Measurements from ENCODE around the gene MBNL1. TPM values are rescaled to one million over a fixed set of nuclear protein-coding genes. Genes with fewer than 3 reads are reported as not detected.

The MBNL1 gene
- polyA plus RNA-seq (2013, experiment 1 of 2): 32.9 TPM
- polyA plus RNA-seq (2013, experiment 2 of 2): 28.3 TPM

- 0% methylated on average over 46 to 50 of the region's 50 CpGs for WGBS, 2 experiments (ENCODE audit: insufficient coverage in 2 of 2)
- Histone ChIP-seq H3K27ac (ENCODE audit: low read depth, low read length, severe bottlenecking) (peak within 1 kb of the TSS; percentile 96), H3K4me3 (ENCODE audit: extremely low read depth, insufficient read depth, low read length, poor library complexity, severe bottlenecking) (peak within 1 kb of the TSS; percentile 78), H3K36me3 (ENCODE audit: control insufficient read depth, insufficient read depth, low read length) (no peaks in the 10 kb centered on the region), H3K9me3 (ENCODE audit: control insufficient read depth, low read length) (no peaks in the 10 kb centered on the region), H3K4me1 (ENCODE audit: control insufficient read depth, insufficient read depth, low read length, poor library complexity, severe bottlenecking) (peaks cover 27% of the 10 kb centered on the region)
Measured at GRCh38 chr3:152268555-152269055, at the start of gene MBNL1. TSS of gene MBNL1 (plus strand) at chr3:152268929. CDS start at chr3:152300194, 31,265 bp downstream.

- 98 to 100% methylated on average over 3 of the region's 3 CpGs for WGBS, 2 experiments (ENCODE audit: insufficient coverage in 2 of 2)
- no peaks in the 10 kb centered on the region for H3K9me3 ChIP-seq (ENCODE audit: control insufficient read depth, low read length)
- no peak overlapping the region for H3K4me3 ChIP-seq (ENCODE audit: extremely low read depth, insufficient read depth, low read length, poor library complexity, severe bottlenecking)
- no peaks in the 10 kb centered on the region for H3K4me1 ChIP-seq (ENCODE audit: control insufficient read depth, insufficient read depth, low read length, poor library complexity, severe bottlenecking)
- no peak overlapping the region for H3K27ac ChIP-seq (ENCODE audit: low read depth, low read length, severe bottlenecking)
- no peaks in the 10 kb centered on the region for H3K36me3 ChIP-seq (ENCODE audit: control insufficient read depth, insufficient read depth, low read length)
Measured at GRCh38 chr3:152219216-152219615, 49.5 kb upstream of the MBNL1 start.

GRCh38 chr3:152219769-152220255, 48.9 kb upstream of the MBNL1 start:
- Histone ChIP-seq H3K9me3 (ENCODE audit: control insufficient read depth, low read length) (no peaks in the 10 kb centered on the region), H3K4me3 (ENCODE audit: extremely low read depth, insufficient read depth, low read length, poor library complexity, severe bottlenecking) (no peak overlapping the region), H3K27ac (ENCODE audit: low read depth, low read length, severe bottlenecking) (no peak overlapping the region), H3K36me3 (ENCODE audit: control insufficient read depth, insufficient read depth, low read length) (no peaks in the 10 kb centered on the region), H3K4me1 (ENCODE audit: control insufficient read depth, insufficient read depth, low read length, poor library complexity, severe bottlenecking) (no peaks in the 10 kb centered on the region)
- 100% methylated on average over 1 of the region's 2 CpGs; no CpG with 5 or more reads in 1 of the 2 experiments for WGBS, 2 experiments (ENCODE audit: insufficient coverage in 2 of 2)

GRCh38 chr3:152222327-152222726, 46.4 kb upstream of the MBNL1 start:
- no peak overlapping the region for H3K27ac ChIP-seq (ENCODE audit: low read depth, low read length, severe bottlenecking)
- 60 to 100% methylated on average over 1 of the region's 2 CpGs for WGBS, 2 experiments (ENCODE audit: insufficient coverage in 2 of 2)
- H3K9me3 ChIP-seq (ENCODE audit: control insufficient read depth, low read length): no peaks in the 10 kb centered on the region
- no peaks in the 10 kb centered on the region for H3K36me3 ChIP-seq (ENCODE audit: control insufficient read depth, insufficient read depth, low read length)
- no peak overlapping the region for H3K4me3 ChIP-seq (ENCODE audit: extremely low read depth, insufficient read depth, low read length, poor library complexity, severe bottlenecking)
- H3K4me1 ChIP-seq (ENCODE audit: control insufficient read depth, insufficient read depth, low read length, poor library complexity, severe bottlenecking): no peaks in the 10 kb centered on the region

- H3K36me3 ChIP-seq (ENCODE audit: control insufficient read depth, insufficient read depth, low read length): no peaks in the 10 kb centered on the region
- no peak overlapping the region for H3K4me3 ChIP-seq (ENCODE audit: extremely low read depth, insufficient read depth, low read length, poor library complexity, severe bottlenecking)
- 67 to 100% methylated on average over 1 of the region's 2 CpGs for WGBS, 2 experiments (ENCODE audit: insufficient coverage in 2 of 2)
- no peaks in the 10 kb centered on the region for H3K9me3 ChIP-seq (ENCODE audit: control insufficient read depth, low read length)
- H3K27ac ChIP-seq (ENCODE audit: low read depth, low read length, severe bottlenecking): no peak overlapping the region
- H3K4me1 ChIP-seq (ENCODE audit: control insufficient read depth, insufficient read depth, low read length, poor library complexity, severe bottlenecking): no peaks in the 10 kb centered on the region
Measured at GRCh38 chr3:152225201-152225600, 43.5 kb upstream of the MBNL1 start.

- Histone ChIP-seq H3K9me3 (ENCODE audit: control insufficient read depth, low read length) (no peaks in the 10 kb centered on the region), H3K36me3 (ENCODE audit: control insufficient read depth, insufficient read depth, low read length) (no peaks in the 10 kb centered on the region), H3K27ac (ENCODE audit: low read depth, low read length, severe bottlenecking) (no peak overlapping the region), H3K4me1 (ENCODE audit: control insufficient read depth, insufficient read depth, low read length, poor library complexity, severe bottlenecking) (no peaks in the 10 kb centered on the region), H3K4me3 (ENCODE audit: extremely low read depth, insufficient read depth, low read length, poor library complexity, severe bottlenecking) (no peak overlapping the region)
- 100% methylated on average over 2 of the region's 2 CpGs; no CpG with 5 or more reads in 1 of the 2 experiments for WGBS, 2 experiments (ENCODE audit: insufficient coverage in 2 of 2)
Measured at GRCh38 chr3:152226176-152226575, 42.6 kb upstream of the MBNL1 start.

- no peaks in the 10 kb centered on the region for H3K36me3 ChIP-seq (ENCODE audit: control insufficient read depth, insufficient read depth, low read length)
- no peak overlapping the region for H3K27ac ChIP-seq (ENCODE audit: low read depth, low read length, severe bottlenecking)
- H3K9me3 ChIP-seq (ENCODE audit: control insufficient read depth, low read length): no peaks in the 10 kb centered on the region
- WGBS, 2 experiments (ENCODE audit: insufficient coverage in 2 of 2): no CpG with 5 or more reads among the region's 2 CpGs
- no peaks in the 10 kb centered on the region for H3K4me1 ChIP-seq (ENCODE audit: control insufficient read depth, insufficient read depth, low read length, poor library complexity, severe bottlenecking)
- H3K4me3 ChIP-seq (ENCODE audit: extremely low read depth, insufficient read depth, low read length, poor library complexity, severe bottlenecking): no peak overlapping the region
Measured at GRCh38 chr3:152227027-152227426, 41.7 kb upstream of the MBNL1 start.

GRCh38 chr3:152229692-152230091, 39.0 kb upstream of the MBNL1 start:
- WGBS, 2 experiments (ENCODE audit: insufficient coverage in 2 of 2): 80% methylated on average over 1 of the region's 1 CpG; no CpG with 5 or more reads in 1 of the 2 experiments
- H3K4me3 ChIP-seq (ENCODE audit: extremely low read depth, insufficient read depth, low read length, poor library complexity, severe bottlenecking): no peak overlapping the region
- no peaks in the 10 kb centered on the region for H3K36me3 ChIP-seq (ENCODE audit: control insufficient read depth, insufficient read depth, low read length)
- H3K27ac ChIP-seq (ENCODE audit: low read depth, low read length, severe bottlenecking): no peak overlapping the region
- H3K4me1 ChIP-seq (ENCODE audit: control insufficient read depth, insufficient read depth, low read length, poor library complexity, severe bottlenecking): no peaks in the 10 kb centered on the region
- no peaks in the 10 kb centered on the region for H3K9me3 ChIP-seq (ENCODE audit: control insufficient read depth, low read length)

- no CpG with 5 or more reads among the region's 1 CpG for WGBS, 2 experiments (ENCODE audit: insufficient coverage in 2 of 2)
- H3K4me1 ChIP-seq (ENCODE audit: control insufficient read depth, insufficient read depth, low read length, poor library complexity, severe bottlenecking): no peaks in the 10 kb centered on the region
- no peak overlapping the region for H3K4me3 ChIP-seq (ENCODE audit: extremely low read depth, insufficient read depth, low read length, poor library complexity, severe bottlenecking)
- H3K27ac ChIP-seq (ENCODE audit: low read depth, low read length, severe bottlenecking): no peak overlapping the region
- H3K36me3 ChIP-seq (ENCODE audit: control insufficient read depth, insufficient read depth, low read length): no peaks in the 10 kb centered on the region
- no peaks in the 10 kb centered on the region for H3K9me3 ChIP-seq (ENCODE audit: control insufficient read depth, low read length)
Measured at GRCh38 chr3:152230370-152230769, 38.4 kb upstream of the MBNL1 start.

- WGBS, 2 experiments (ENCODE audit: insufficient coverage in 2 of 2): no CpG with 5 or more reads among the region's 1 CpG
- no peaks in the 10 kb centered on the region for H3K36me3 ChIP-seq (ENCODE audit: control insufficient read depth, insufficient read depth, low read length)
- H3K9me3 ChIP-seq (ENCODE audit: control insufficient read depth, low read length): no peaks in the 10 kb centered on the region
- no peak overlapping the region for H3K4me3 ChIP-seq (ENCODE audit: extremely low read depth, insufficient read depth, low read length, poor library complexity, severe bottlenecking)
- no peak overlapping the region for H3K27ac ChIP-seq (ENCODE audit: low read depth, low read length, severe bottlenecking)
- H3K4me1 ChIP-seq (ENCODE audit: control insufficient read depth, insufficient read depth, low read length, poor library complexity, severe bottlenecking): peaks cover 4% of the 10 kb centered on the region
Measured at GRCh38 chr3:152232001-152232400, 36.7 kb upstream of the MBNL1 start.

GRCh38 chr3:152232679-152233078, 36.0 kb upstream of the MBNL1 start:
- no peaks in the 10 kb centered on the region for H3K36me3 ChIP-seq (ENCODE audit: control insufficient read depth, insufficient read depth, low read length)
- no peak overlapping the region for H3K27ac ChIP-seq (ENCODE audit: low read depth, low read length, severe bottlenecking)
- H3K4me3 ChIP-seq (ENCODE audit: extremely low read depth, insufficient read depth, low read length, poor library complexity, severe bottlenecking): no peak overlapping the region
- no peaks in the 10 kb centered on the region for H3K9me3 ChIP-seq (ENCODE audit: control insufficient read depth, low read length)
- WGBS, 2 experiments (ENCODE audit: insufficient coverage in 2 of 2): no CpG with 5 or more reads among the region's 2 CpGs
- peaks cover 4% of the 10 kb centered on the region for H3K4me1 ChIP-seq (ENCODE audit: control insufficient read depth, insufficient read depth, low read length, poor library complexity, severe bottlenecking)

Data from mesodermal cell (in vitro differentiated cells).